Tibial nerve (tissue), 4 donors: ENCODE data around the gene ATG14.

Source experiments
- CTCF ChIP-seq, 5 experiments: fragments of 200-600 bp in 3 of 5; fragments of 450-650 bp in 2 of 5; sonication (generic) in 3 of 5; IDR thresholded peaks; one replicate each; pipeline ENCODE4 v1.5.1; 2016 to 2019; ENCODE audit warnings: antibody characterized with exemption in 5 of 5, mild to moderate bottlenecking in 3 of 5, moderate library complexity in 2 of 5
- EP300 ChIP-seq, 2 donors: sonication (generic); formaldehyde crosslinking; IDR thresholded peaks; one replicate each; pipeline ENCODE4 v1.6.1; 2017; ENCODE audit warnings: antibody characterized with exemption in 2 of 2, mild to moderate bottlenecking in 1 of 2
- POLR2A ChIP-seq, 2 donors: fragments of 450-650 bp; IDR thresholded peaks; one replicate each; pipeline ENCODE4 v1.6.1; 2017; ENCODE audit warnings: antibody characterized with exemption in 2 of 2, mild to moderate bottlenecking in 2 of 2, moderate library complexity in 2 of 2

- peak in 3 of 5 experiments; percentile 23 to 52 (median 26) for TF ChIP-seq CTCF (IDR thresholded peaks at IDR 0.05)
- TF ChIP-seq POLR2A (IDR thresholded peaks at IDR 0.05) = no peak
- TF ChIP-seq EP300 (IDR thresholded peaks at IDR 0.05) = no peak
Measured at GRCh38 chr14:55438066-55438683, 26.5 kb upstream of the ATG14 start.
